Left ventricle myocardium inferior (tissue), 1 donor: Measurements from ENCODE around the gene IDH3A. TPM values are rescaled to one million over a fixed set of nuclear protein-coding genes. Genes with fewer than 3 reads are reported as not detected.
A peak's percentile ranks its signal among the peaks of the same experiment; 100 is the strongest.

ENCODE experiments used
- DNase-seq: peaks from one replicate; pipeline ENCODE4 v3.0.0-alpha.2; 2020
- H3K27ac ChIP-seq: fragments of 200-600 bp; replicated peaks from 2 replicates; pipeline ENCODE4 v1.8.0; 2021
- H3K27me3 ChIP-seq: fragments of 200-600 bp; 2 replicates; pipeline ENCODE4 v1.8.0; 2021; ENCODE audit warnings: low read depth
- H3K36me3 ChIP-seq: fragments of 200-600 bp; 2 replicates; pipeline ENCODE4 v1.8.0; 2021
- H3K4me1 ChIP-seq: fragments of 200-600 bp; 2 replicates; pipeline ENCODE4 v1.8.0; 2021
- H3K4me3 ChIP-seq: fragments of 200-600 bp; 2 replicates; pipeline ENCODE4 v1.8.0; 2021; ENCODE audit warnings: mild to moderate bottlenecking, moderate library complexity
- H3K9me3 ChIP-seq: fragments of 200-600 bp; replicated peaks from 2 replicates; pipeline ENCODE4 v1.8.0; 2021
- CTCF ChIP-seq: fragments of 200-600 bp; IDR thresholded peaks from 2 replicates; pipeline ENCODE4 v1.8.0; 2021; ENCODE audit warnings: antibody characterized with exemption, mild to moderate bottlenecking, borderline replicate concordance
- intact Hi-C: fragments of 100-400 bp; cut with micrococcal nuclease; formaldehyde crosslinking; loops from one replicate; pipeline ENCODE4 v1.11.0; 2022
- total RNA-seq: library from RNA; stranded (reverse); fragmentation: NEBNext Ultra II Directional; extraction: Animal tissue kit (Norgen Biotek cat#: 25700); gene quantifications from one replicate; pipeline ENCODE4 v1.2.1, GENCODE V29; 2021
- donor health status: DM: no; HTN: yes; CAD: no; lungs with severe emphysema.

Gene IDH3A
- total RNA-seq, 1 donor from 2014 or later: 465 TPM

- no peaks in the 10 kb centered on the region for H3K36me3 ChIP-seq
- no peak overlapping the region for H3K4me3 ChIP-seq
- H3K27me3 ChIP-seq: no peaks in the 10 kb centered on the region
- H3K27ac ChIP-seq: no peak overlapping the region
- intact Hi-C loops: no loop called here
- H3K9me3 ChIP-seq: no peaks in the 10 kb centered on the region
- DNase-seq: no peak
- H3K4me1 ChIP-seq: no peaks in the 10 kb centered on the region
- no peak for TF ChIP-seq CTCF
These were observed 33.7 kb downstream of the IDH3A start for GRCh38 chr15:78182821-78183220.

- H3K27me3 ChIP-seq: no peaks in the 10 kb centered on the region
- DNase-seq: no peak
- H3K9me3 ChIP-seq: peaks cover 9% of the 10 kb centered on the region
- no peaks in the 10 kb centered on the region for H3K4me1 ChIP-seq
- no peak overlapping the region for H3K27ac ChIP-seq
- intact Hi-C loops: no loop called here
- H3K36me3 ChIP-seq: no peaks in the 10 kb centered on the region
- TF ChIP-seq CTCF: no peak
- H3K4me3 ChIP-seq: no peak overlapping the region
These were observed 43.8 kb downstream of the IDH3A start for GRCh38 chr15:78192826-78193594.

GRCh38 chr15:78193731-78194567 is 44.8 kb downstream of the IDH3A start:
- Histone ChIP-seq H3K4me3 (no peak overlapping the region), H3K27me3 (no peaks in the 10 kb centered on the region), H3K4me1 (no peaks in the 10 kb centered on the region), H3K27ac (no peak overlapping the region), H3K9me3 (peaks cover 9% of the 10 kb centered on the region), H3K36me3 (no peaks in the 10 kb centered on the region)
- TF ChIP-seq CTCF: no peak
- intact Hi-C loops: no loop called here
- DNase-seq: no peak

GRCh38 chr15:78194568-78194925 is 45.4 kb downstream of the IDH3A start:
- no peak overlapping the region for H3K27ac ChIP-seq
- H3K4me3 ChIP-seq: no peak overlapping the region
- TF ChIP-seq CTCF: no peak
- no peaks in the 10 kb centered on the region for H3K27me3 ChIP-seq
- no peaks in the 10 kb centered on the region for H3K36me3 ChIP-seq
- intact Hi-C loops: no loop called here
- H3K4me1 ChIP-seq: no peaks in the 10 kb centered on the region
- peaks cover 9% of the 10 kb centered on the region for H3K9me3 ChIP-seq
- no peak for DNase-seq

- Histone ChIP-seq H3K4me1 (no peaks in the 10 kb centered on the region), H3K27me3 (no peaks in the 10 kb centered on the region), H3K36me3 (no peaks in the 10 kb centered on the region), H3K27ac (no peak overlapping the region), H3K4me3 (no peak overlapping the region), H3K9me3 (peaks cover 5% of the 10 kb centered on the region)
- intact Hi-C loops: loop anchor here (5.0 kb wide), 1 partner anchor 83 kb away; no protein-coding TSS in a partner anchor
- peak; percentile 80 for TF ChIP-seq CTCF
- no peak for DNase-seq
These were observed 46.6 kb downstream of the IDH3A start for GRCh38 chr15:78195735-78196201.
